ENCODE data around the gene MAP2K6. TPM values are rescaled to one million over a fixed set of nuclear protein-coding genes. Genes with fewer than 3 reads are reported as not detected.

The MAP2K6 gene
- polyA plus RNA-seq, 1 donor (not counting 4 experiments of a cell fraction or from before 2014, with no cell fraction given): 0.39 TPM

- DNase-seq (ENCODE audit: low read depth, low spot score) (no peak), FAIRE-seq (no peak)
- H3K9me1 ChIP-seq (ENCODE audit: control insufficient read depth, extremely low read depth, insufficient read depth, low read length): no peaks in the 10 kb centered on the region
- no peak overlapping the region for H2AFZ ChIP-seq (ENCODE audit: control insufficient read depth, low read length)
- no peak overlapping the region for H3K27ac ChIP-seq (ENCODE audit: control insufficient read depth, insufficient read depth, low read length)
- no peaks in the 10 kb centered on the region for H3K79me2 ChIP-seq (ENCODE audit: control insufficient read depth, insufficient read depth, low read length)
- no peak overlapping the region for H3K9ac ChIP-seq (ENCODE audit: control insufficient read depth, extremely low read depth, insufficient read depth, low read length)
- no peak overlapping the region for H3K4me3 ChIP-seq (ENCODE audit: control insufficient read depth in 2 of 3, extremely low read depth in 1 of 3, insufficient read depth in 2 of 3, low read depth in 1 of 3, low read length in 3 of 3)
- H4K20me1 ChIP-seq (ENCODE audit: control insufficient read depth, extremely low read depth, insufficient read depth, low read length): no peaks in the 10 kb centered on the region
- no peaks in the 10 kb centered on the region for H3K27me3 ChIP-seq (ENCODE audit: control insufficient read depth, extremely low read depth, insufficient read depth, low read length)
- H3K4me1 ChIP-seq (ENCODE audit: control insufficient read depth, extremely low read depth, insufficient read depth, low read length): peaks cover 9% of the 10 kb centered on the region
- dilution Hi-C loops (cut with MboI; ENCODE audit: extremely low pct_ligation_motif_present, low sequenced_read_pairs): no loop called here
- no peak for TF ChIP-seq CTCF (optimal IDR thresholded peaks at IDR 0.05 in 1 of 3, IDR thresholded peaks at IDR 0.05 in 1 of 3, conservative IDR thresholded peaks at IDR 0.05 in 1 of 3; ENCODE audit: extremely low read depth in 1 of 3, insufficient read depth in 2 of 3, low read length in 3 of 3)
- TF ChIP-seq EZH2 (IDR thresholded peaks at IDR 0.05; ENCODE audit: low read length): no peak
- no peaks in the 10 kb centered on the region for H3K36me3 ChIP-seq (ENCODE audit: control insufficient read depth in 2 of 2, extremely low read depth in 1 of 2, insufficient read depth in 2 of 2, low read length in 2 of 2)
- no peaks in the 10 kb centered on the region for H3K9me3 ChIP-seq (ENCODE audit: control insufficient read depth, low read depth, low read length)
- no peak overlapping the region for H3K4me2 ChIP-seq (ENCODE audit: control insufficient read depth, extremely low read depth, insufficient read depth, low read depth, low read length)
Observed at GRCh38 chr17:69471406-69471805, 56.9 kb downstream of the MAP2K6 start.

GRCh38 chr17:69473841-69474831 is 59.6 kb downstream of the MAP2K6 start:
- Histone ChIP-seq H3K4me2 (ENCODE audit: control insufficient read depth, extremely low read depth, insufficient read depth, low read depth, low read length) (peak overlapping the region; percentile 25), H3K27ac (ENCODE audit: control insufficient read depth, insufficient read depth, low read length) (peak overlapping the region; percentile 2), H2AFZ (ENCODE audit: control insufficient read depth, low read length) (peak overlapping the region; percentile 54), H3K4me1 (ENCODE audit: control insufficient read depth, extremely low read depth, insufficient read depth, low read length) (peaks cover 9% of the 10 kb centered on the region), H3K9me1 (ENCODE audit: control insufficient read depth, extremely low read depth, insufficient read depth, low read length) (no peaks in the 10 kb centered on the region), H4K20me1 (ENCODE audit: control insufficient read depth, extremely low read depth, insufficient read depth, low read length) (no peaks in the 10 kb centered on the region), H3K79me2 (ENCODE audit: control insufficient read depth, insufficient read depth, low read length) (no peaks in the 10 kb centered on the region), H3K27me3 (ENCODE audit: control insufficient read depth, extremely low read depth, insufficient read depth, low read length) (no peaks in the 10 kb centered on the region), H3K9ac (ENCODE audit: control insufficient read depth, extremely low read depth, insufficient read depth, low read length) (no peak overlapping the region), H3K4me3 (ENCODE audit: control insufficient read depth in 2 of 3, extremely low read depth in 1 of 3, insufficient read depth in 2 of 3, low read depth in 1 of 3, low read length in 3 of 3) (no peak overlapping the region), H3K36me3 (ENCODE audit: control insufficient read depth in 2 of 2, extremely low read depth in 1 of 2, insufficient read depth in 2 of 2, low read length in 2 of 2) (no peaks in the 10 kb centered on the region), H3K9me3 (ENCODE audit: control insufficient read depth, low read depth, low read length) (no peaks in the 10 kb centered on the region)
- DNase-seq (ENCODE audit: low read depth, low spot score): no peak
- peak; percentile 61 for FAIRE-seq
- no peak for TF ChIP-seq CTCF (optimal IDR thresholded peaks at IDR 0.05 in 1 of 3, IDR thresholded peaks at IDR 0.05 in 1 of 3, conservative IDR thresholded peaks at IDR 0.05 in 1 of 3; ENCODE audit: extremely low read depth in 1 of 3, insufficient read depth in 2 of 3, low read length in 3 of 3)
- TF ChIP-seq EZH2 (IDR thresholded peaks at IDR 0.05; ENCODE audit: low read length): no peak
- dilution Hi-C loops (cut with MboI; ENCODE audit: extremely low pct_ligation_motif_present, low sequenced_read_pairs): no loop called here

Data from keratinocyte (primary cell).